GM18517 (cell line): Measurements from ENCODE around the gene TACR3.
"Not testable (repeated sequence)": the region's sequence is repeated elsewhere in the genome, so short reads cannot be mapped to it uniquely, and the experiment has no call there.

Source experiments
- ATAC-seq: cut with Tn5 transposase; IDR thresholded peaks from one replicate; pipeline ENCODE4 v1.9.1; 2021; ENCODE audit warnings: mild to moderate bottlenecking, moderate library complexity; ENCODE audit not compliant: unreplicated experiment

Gene TACR3

GRCh38 chr4:103719830-103720207 lies at the start of gene TACR3:
Gene TACR3 (minus strand): TSS chr4:103719985. CDS start chr4:103719675, 310 bp downstream.
- no peak for ATAC-seq

GRCh38 chr4:103757631-103758030 lies 37.8 kb upstream of the TACR3 start:
- ATAC-seq: no peak

- no peak for ATAC-seq
These were observed 37.0 kb upstream of the TACR3 start for GRCh38 chr4:103756741-103757140.

- ATAC-seq: no peak
These were observed 35.1 kb upstream of the TACR3 start for GRCh38 chr4:103754844-103755243.

- ATAC-seq: no peak
These were observed 34.3 kb upstream of the TACR3 start for GRCh38 chr4:103753868-103754653.

GRCh38 chr4:103723150-103723549 lies 3.4 kb upstream of the TACR3 start:
- ATAC-seq: not testable (repeated sequence)

GRCh38 chr4:103721251-103721650 lies 1.5 kb upstream of the TACR3 start:
- ATAC-seq: no peak

GRCh38 chr4:103720661-103721060 lies 876 bp upstream of the TACR3 start:
- no peak for ATAC-seq

GRCh38 chr4:103719105-103719829 lies 518 bp downstream of the TACR3 start:
- no peak for ATAC-seq

GRCh38 chr4:103692615-103693014 lies 27.2 kb downstream of the TACR3 start:
- no peak for ATAC-seq

GRCh38 chr4:103673983-103674382 lies 45.8 kb downstream of the TACR3 start:
- no peak for ATAC-seq

GRCh38 chr4:103666764-103667163 lies 53.0 kb downstream of the TACR3 start:
- ATAC-seq: not testable (repeated sequence)

GRCh38 chr4:103664436-103665075 lies 55.2 kb downstream of the TACR3 start:
- ATAC-seq: no peak

- no peak for ATAC-seq
These were observed 71.2 kb downstream of the TACR3 start for GRCh38 chr4:103648541-103648940.

GRCh38 chr4:103645991-103646390 lies 73.8 kb downstream of the TACR3 start:
- ATAC-seq: no peak

- ATAC-seq: no peak
These were observed 85.5 kb downstream of the TACR3 start for GRCh38 chr4:103634236-103634635.

- ATAC-seq: no peak
These were observed 93.5 kb downstream of the TACR3 start for GRCh38 chr4:103626296-103626695.

- no peak for ATAC-seq
These were observed 127.9 kb downstream of the TACR3 start for GRCh38 chr4:103591841-103592240.

GRCh38 chr4:103567591-103567990 lies 152.2 kb downstream of the TACR3 start:
- no peak for ATAC-seq

GRCh38 chr4:103559178-103559577 lies 160.6 kb downstream of the TACR3 start:
- not testable (repeated sequence) for ATAC-seq
